GM19463 (cell line): ENCODE measurements around the gene TIAM2.
A peak's percentile ranks its signal among the peaks of the same experiment; 100 is the strongest.

Experiments
- ATAC-seq: cut with Tn5 transposase; IDR thresholded peaks from one replicate; pipeline ENCODE4 v1.9.1; 2021; ENCODE audit warnings: mild to moderate bottlenecking, moderate library complexity; ENCODE audit not compliant: unreplicated experiment

TIAM2 gene

DNA sequence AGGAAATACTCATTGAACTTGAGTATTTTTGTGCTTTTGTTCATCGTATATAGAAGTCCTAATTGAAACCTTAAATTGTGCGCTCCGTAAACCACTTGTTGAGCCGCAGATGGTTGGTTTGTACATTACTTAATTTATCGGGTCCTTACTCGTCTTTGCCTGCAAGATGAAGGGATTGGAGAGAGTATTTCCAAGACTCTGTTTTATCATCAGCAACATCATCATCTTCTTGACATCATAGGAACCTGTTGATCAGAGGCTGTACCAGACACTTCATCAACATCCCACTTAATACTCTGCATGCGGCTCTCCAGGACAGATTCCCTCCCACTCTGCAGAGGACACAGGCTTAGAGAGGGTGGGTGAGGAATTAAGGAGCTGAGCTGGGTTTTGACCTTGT, 28.6 kb downstream of the TIAM2 start:
- ATAC-seq: no peak

DNA sequence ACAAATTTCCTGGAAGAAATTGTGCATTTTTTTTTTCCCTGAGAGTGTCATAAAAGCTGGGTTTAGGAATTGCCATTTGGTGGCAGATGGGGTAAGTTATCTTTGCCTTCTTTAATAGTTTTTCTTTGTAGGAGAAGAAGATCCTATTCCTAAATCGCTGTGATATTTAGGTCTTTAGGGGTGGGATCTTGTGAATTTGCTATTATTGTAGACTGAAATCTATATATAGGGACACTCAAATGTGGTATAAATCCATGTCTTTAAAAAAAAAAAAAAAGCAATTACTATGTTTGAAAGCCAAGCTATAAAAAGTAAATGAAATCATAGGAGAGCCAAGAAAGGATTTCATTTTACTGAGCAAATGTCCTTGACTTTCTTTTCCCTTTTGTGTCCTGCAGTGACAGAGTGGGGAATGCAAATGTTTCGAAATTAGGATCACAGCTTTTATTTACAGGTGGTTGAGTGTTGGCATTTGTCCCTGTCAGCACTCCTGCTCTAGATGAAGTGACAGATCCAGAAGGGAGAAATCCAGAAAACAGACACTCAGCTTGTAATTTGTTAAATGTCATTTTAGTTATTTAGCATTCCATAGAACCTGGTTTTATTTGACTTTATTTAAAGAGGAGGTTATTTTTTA, 29.4 kb downstream of the TIAM2 start:
- ATAC-seq: no peak

DNA sequence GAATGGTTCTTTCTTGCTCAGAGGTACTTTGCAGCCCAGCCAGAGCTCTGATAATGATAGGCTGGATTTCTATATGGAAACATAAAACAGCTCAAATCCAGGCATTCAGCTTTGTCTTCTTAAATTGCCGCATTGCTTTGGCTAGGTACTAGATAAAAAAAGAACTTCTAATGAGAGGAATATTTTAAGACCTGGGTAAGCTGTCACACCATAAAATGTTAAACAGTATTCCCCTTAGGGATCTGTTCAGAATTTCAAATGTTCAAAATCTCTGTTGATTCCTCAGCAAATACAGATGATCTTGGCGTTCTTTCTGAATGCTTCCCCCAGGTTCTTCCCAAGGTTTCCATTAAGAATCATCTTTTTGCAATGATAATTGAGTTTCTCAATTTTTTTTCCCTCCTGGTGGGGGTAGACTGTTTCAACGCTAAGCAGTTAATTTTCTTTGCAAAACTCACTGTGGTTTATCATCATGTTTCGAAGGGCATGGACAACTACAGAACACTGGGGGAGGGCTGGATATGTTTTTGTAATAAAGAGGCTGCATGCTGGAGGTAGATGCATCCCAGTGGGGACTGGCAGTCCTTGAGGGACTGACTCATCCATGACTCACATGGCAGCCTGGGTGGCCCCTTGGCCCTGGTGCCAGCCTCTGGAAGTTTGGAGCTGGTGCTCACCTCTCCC, 31.0 kb downstream of the TIAM2 start:
- no peak for ATAC-seq

DNA sequence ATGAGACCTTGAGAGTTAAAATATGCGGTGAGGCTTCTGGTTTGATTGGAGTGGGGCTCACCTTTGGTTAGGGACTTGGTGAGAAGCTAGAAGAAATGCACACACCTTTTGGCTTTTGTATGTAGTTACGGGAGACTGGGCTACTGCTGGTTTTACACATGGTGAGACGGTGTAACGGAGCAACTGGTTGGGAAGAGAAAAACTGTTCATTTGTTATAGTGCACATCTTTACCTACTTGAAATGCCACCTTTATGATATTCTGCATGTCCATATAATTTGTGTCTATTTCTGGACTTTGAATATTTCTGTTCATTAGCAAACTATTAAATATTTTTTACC, 31.6 kb downstream of the TIAM2 start:
- no peak for ATAC-seq

DNA sequence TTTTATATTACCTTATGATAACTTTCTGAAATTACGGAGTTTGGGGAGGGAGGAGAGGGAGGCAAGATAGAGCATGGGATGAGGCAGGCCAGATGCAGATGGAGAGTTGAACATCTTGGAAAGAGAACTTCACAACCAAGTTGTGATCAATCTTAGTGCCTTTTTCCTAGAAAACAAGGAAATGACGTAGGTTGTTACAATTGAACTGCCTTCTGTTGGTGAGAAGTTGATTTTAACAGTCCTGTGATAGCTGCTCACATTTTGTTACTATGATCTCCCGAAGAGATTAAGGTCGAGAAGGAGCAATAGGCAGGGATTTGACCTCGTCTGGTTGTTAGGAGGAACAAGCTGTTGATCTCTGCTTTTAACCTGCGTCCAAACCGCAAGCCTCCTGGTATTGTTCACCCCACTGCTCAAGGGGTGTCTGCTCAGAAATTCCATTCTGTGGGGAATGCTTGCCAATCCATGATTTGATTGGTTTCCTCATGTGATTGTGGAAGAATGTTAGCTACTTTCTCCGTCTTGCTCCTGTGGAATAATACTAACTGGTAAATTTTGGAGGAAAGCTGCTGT, 35.1 kb downstream of the TIAM2 start:
- ATAC-seq: no peak

DNA sequence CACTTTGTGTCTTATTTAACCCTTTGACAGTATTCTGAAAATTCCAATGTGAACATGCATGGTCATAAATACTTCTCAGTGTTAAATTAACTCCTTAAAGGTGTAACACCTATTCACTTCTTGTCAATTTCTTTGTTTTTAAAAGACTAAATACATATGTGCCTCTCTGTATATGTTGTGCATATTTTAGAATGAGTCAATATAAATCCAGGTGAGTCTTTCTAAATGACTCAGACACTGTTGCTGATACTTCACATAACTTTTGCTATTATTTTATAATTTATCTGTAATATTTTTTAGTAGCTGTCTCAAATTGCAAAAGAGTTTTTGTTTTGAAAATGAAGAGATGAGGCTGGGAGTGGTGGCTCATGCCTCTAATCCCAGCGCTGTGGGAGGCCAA, 36.0 kb downstream of the TIAM2 start:
- ATAC-seq: no peak

DNA sequence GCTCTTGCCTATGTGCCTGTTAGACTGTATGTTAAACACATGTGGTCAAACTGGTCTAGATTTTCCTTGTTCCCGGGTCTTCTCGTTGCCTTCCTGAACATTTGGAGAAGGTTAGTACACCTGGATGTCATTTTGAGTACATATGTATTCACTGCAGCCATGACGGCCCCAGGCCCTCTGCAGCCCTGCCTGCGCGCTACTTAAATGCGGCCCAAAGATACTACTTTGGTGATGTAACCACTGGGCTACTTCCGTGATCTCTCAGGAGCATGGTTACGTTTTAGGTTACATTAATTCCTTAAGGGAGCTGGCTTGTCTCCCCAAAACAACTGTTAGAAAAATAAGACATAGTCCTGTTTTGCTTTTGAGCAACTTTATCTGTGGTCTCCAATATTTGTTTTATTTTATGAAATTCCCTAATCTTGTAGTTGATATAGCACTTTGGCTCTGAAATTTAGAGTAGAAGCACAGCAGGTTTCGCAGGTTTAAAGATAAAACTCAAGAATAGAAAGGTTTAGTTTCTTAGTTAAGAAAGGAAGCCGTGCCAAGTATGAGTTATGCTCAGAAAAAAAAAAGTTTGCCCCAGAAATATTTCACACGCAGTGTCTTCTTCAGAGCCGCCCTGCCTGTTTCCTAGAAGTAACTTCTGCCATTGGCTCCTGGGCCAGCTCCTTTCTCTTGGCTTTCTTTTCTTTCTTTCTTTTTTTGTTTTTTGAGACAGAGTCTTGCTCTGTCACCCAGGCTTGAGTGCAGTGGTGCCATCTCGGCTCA, 38.1 kb downstream of the TIAM2 start:
- no peak for ATAC-seq

DNA sequence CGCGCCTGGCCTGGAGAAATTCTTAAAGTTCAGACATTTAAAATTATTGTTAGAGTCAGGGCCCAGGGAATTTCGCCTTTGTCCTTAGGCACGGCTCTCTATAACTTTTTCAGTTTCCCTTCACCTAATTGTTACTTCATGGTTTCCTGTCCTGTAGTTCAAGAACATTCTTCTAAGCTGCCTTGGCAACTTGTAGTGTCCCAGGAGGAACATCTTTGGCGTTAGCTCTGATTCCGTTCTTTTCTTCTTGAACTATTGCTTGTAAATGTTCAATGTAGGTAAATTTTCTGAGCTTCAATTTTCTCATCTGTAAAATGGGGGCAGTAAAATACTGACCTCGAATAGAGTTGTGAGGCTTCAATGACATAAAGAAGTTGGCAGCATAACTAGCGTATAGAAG, 41.8 kb downstream of the TIAM2 start:
- ATAC-seq: no peak

DNA sequence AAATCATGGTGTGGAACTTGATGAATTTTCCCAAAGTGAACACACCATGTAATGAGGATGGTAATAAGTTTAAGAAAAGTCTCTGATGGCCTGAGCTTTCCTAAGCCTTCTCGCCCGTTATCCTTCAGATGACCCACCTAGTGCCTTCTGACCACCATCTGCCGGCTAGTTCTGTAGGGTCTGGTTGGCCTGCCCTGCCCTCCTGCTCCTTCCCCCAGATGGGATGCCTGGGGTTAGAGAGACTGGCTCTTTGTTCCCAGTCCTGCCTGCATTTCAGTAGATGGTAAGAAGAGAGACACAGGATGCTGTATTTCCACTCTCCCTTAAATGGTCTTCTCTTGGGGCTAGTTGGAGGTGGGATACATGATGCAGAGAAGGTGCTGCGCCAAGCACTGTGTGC, 43.0 kb downstream of the TIAM2 start:
- no peak for ATAC-seq

DNA sequence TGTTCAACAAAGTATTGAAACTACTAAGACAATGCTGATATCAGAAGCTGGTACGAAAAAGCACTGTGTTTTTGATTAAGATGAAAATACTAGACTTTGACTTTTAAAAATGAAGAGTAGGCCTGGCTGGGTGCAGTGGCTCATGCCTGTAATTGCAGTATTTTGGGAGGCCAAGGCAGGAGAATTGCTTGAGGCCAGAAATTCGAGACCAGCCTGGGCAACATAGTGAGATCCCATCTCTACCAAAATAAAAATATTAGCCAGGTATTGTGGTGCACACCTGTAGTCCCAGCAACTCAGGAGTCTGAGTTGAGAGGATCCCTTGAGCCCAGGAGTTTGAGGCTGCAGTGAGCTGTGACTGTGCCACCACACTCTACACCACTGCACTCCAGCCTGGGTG, 43.4 kb downstream of the TIAM2 start:
- ATAC-seq: no peak

DNA sequence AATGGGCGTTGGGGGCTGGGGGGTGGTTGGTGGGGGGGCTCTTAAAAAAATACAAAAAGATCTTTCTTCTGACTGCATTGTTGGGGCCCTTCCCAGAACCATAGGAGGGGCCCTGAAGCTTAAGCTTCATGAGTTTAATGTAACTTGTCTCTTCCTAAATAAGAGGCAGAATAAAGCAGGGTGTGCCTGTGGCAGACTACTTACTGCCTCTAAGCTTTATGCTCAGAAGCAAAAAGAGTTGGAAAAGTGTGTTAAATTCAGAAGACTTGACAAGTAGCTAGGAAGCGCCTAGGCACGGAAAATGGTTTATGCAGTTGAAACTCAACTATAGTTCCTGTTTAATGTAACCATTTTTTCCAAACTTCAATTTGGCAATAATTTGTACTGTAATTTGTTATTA, 44.5 kb downstream of the TIAM2 start:
- no peak for ATAC-seq

DNA sequence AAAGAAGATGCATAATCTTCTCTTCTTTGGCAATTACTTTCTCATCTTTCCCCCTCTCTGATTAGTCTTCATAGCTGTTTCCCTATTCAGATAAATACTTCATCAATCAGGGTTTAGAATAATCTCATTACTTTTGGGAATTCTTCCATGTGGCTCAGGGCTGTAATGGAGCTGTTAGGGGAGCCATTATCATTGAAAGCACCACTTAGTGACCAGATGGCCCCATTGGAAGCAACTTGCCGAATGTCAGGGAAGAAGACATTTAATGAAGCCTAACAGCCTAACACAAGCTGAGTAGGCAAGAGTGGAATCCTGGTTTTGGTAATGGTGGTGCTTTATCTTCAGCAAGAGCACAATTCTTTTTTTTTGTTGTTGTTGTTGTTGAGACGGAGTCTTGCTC, 45.0 kb downstream of the TIAM2 start:
- no peak for ATAC-seq

DNA sequence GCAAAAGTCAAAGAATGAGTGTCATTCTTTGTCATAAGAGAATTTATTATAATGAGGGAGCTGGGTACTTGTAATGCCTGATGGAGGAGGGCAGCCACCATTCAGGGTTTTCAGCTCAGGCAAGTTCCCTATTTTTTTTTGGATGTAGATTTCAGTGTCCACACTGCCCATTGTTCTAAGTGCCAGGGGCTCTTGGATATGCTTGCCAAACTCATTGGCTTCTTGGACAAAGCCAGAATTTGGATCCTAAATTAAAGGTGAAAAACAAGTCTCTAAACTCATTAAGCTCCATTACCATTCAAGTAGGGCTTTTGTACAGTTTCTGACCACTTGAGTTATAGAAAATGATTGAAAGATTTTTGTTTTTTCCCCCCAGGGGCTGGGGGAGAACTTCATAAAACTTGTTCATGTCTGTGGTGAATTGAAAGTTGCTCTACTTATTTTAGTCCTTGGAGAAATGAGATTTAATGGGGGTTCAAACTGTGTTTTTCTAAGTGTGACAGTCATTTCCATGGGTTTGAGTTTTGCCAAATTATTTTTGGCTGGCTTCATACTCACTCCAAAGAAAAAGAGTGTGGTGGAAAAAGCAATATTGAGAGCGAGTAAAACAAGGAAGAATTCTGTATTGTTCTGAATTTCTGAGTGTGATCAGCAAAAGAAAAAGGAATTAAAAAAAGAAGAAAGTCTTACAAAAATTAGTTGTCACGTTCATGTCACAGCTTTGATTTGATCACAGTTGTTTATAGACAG, 46.0 kb downstream of the TIAM2 start:
- no peak for ATAC-seq

DNA sequence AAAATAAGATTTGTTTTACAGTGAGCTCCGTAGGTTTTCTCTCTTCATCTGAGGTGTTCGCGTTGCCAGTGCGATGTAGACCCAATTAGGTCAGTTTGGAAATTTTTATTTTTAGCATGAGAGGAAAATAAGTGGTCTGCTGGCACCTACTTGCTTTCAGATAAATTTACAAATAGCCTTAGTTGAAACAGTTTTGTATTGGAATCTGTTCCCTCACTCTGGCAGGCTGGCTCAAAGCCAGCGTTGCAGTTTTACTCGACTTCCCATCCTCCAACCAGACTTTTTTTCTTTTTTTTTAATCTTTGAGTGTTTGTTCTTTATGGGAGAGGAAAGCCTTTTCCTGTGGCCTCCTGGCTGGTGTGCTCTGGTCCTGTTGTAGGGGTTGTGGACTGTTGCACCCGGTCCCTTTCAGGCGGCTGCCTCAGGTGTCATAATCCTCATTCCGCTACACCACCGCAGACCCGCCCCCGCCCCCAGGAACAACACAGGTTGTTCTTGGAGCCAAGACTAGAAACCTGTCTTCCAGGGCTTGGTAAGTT, 46.7 kb downstream of the TIAM2 start:
- no peak for ATAC-seq

DNA sequence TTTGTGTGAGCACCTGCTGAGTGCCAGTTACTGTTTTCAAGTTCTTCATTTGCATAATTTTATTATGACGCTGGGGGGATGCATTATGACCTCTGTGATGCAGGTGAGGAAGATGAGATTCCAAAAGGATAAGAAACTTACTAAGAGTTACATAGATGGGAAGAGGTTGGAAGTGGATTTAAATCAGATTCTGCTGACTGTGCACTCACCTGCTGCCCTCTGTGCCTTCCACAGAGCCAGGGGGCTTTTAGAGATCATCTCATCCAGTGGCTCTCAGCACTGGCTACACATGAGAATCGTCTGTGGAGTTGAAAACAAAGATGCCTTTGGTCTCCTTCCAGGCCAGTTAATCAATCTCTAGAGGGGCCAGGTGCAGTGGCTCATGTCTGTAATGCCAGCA, 47.9 kb downstream of the TIAM2 start:
- ATAC-seq: no peak

DNA sequence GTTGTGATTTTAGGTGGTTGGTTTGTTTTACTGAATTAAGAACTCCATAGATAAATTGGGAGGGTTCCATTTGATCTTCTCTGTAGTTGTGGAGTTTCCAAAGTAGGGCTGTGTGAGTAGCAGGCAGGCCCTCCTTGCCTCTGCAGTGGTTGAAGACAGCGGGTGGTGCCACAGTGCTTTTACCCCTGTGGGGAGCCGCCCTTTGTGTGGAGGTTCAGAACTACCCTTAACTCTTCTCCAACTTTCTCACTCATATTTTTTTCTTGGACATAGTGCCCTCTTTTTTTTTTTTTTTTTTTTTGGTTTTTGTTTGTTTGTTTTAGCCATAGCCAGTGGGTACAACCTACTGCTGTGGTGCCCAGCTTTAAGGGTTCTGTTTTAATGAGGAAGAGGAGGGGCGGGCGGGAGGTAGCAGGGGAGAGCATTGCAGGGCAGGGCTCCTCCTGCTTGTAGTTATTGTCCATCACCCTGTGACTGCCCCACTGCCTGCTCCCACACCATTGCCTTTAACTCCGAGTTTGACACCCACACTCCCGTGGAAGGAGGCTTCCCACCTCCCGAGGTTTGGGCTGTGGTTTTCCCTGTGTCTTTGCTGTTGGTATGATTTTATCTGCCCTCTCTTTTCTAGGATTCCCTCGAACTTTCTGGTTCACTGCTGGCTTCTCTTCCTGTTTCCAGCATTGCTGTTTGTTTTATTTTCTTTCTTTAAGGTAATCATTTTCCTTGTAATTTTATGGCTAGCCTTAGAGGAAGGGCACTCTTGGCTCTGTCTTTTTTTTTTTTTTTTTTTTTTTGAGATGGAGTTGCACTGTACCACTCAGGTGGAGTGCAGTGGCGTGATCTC, 50.7 kb downstream of the TIAM2 start:
- ATAC-seq: no peak

DNA sequence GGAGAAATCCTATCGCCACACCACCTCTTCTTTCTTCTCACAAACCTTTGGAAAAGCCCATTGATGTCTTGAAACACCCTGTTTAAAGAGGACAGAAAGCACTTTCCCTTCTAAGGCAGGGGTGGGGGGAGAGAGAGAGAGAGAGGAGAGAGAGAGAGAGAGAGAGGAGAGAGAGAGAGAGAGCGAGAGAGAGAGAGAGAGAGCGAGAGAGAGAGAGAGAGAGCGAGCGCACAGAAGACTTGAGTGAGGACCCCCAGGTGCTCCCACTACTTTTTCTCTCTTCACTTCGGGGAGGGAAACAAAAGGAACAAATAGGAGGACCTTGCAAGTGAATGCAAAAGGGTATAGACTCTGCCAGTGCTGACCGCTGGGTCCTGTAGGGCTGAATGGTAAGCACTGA, 52.4 kb downstream of the TIAM2 start:
- ATAC-seq: no peak

DNA sequence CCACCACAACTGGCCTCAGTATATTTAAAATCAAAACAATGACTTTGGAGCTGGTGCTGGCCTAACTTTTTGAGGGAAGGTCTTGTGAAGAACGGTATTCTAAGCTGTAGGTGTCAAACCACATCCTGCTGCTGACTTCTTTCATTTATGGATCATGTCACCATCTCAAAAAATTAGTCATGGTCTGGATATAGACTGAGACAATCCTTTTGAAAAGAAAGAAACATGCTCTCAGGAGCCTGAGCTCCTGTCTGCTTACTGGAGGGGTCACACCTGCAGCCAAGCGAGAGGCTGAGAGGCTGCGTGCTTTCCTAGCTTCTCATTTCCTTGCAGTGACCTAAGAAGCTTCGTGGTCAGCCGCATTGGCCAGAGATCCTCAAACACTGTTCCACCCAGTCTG, 55.2 kb downstream of the TIAM2 start:
- peak; percentile 88 for ATAC-seq

DNA sequence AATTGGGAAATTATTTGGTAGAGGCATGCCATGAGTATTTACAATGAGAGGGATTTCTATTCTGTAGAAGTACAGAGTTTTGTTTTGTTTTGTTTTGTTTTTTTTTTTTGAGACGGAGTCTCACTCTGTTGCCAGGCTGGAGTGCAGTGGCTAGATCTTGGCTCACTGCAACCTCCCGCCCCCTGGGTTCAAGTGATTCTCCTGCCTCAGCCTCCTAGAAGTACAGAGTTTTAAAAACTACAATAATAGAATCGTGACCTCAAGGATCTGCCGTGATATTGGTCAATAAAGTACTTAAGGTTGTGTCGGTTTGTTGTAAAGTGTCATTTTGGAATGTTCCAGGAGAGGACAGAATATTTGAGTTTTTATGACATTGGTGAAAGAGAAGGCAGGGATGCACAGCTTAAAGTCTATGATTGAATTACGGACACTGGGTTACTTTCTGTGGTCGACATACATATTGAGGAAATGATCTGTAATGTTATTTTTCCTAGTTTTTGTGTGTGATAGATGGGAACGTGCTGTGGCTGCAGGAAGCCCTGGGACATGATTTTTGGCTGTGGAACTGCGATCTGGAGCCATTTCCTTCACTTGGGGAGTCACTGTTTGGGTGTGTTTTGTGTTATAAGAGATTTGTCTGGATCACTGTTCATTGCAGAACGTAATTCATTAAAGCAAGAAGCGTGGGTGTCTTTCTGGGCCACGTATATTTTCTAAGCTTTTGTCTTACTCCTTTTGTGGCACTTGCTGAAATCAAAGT, 59.6 kb downstream of the TIAM2 start:
- ATAC-seq: no peak
